ENCODE results near the gene SMYD1. TPM values are rescaled to one million over a fixed set of nuclear protein-coding genes. Genes with fewer than 3 reads are reported as not detected.

Gene SMYD1
- total RNA-seq, 4 donors from 2014 or later = 4.2 to 26.1 (median 14.9) TPM

- H3K27me3 ChIP-seq = peaks cover 0 to 6% (median 0%) of the 10 kb centered on the region in 4 donors
- no peaks in the 10 kb centered on the region for H3K4me1 ChIP-seq
- 73% methylated on average over 4 of the region's 4 CpGs for WGBS
- intact Hi-C loops (cut with DNase I) = no loop called here
- H3K9me3 ChIP-seq = peaks cover 0 to 3% (median 1%) of the 10 kb centered on the region in 4 donors
- no peak overlapping the region for H3K27ac ChIP-seq (replicated peaks in 1 of 4)
- DNase-seq (ENCODE audit: extremely low spot score) = no peak
- no peak overlapping the region for H3K4me3 ChIP-seq
- TF ChIP-seq EP300 (IDR thresholded peaks at IDR 0.05) (no peak), POLR2A (IDR thresholded peaks at IDR 0.05; ENCODE audit: low read depth) (no peak), POLR2AphosphoS5 (IDR thresholded peaks at IDR 0.05) (no peak), CTCF (IDR thresholded peaks at IDR 0.05) (no peak)
- no peaks in the 10 kb centered on the region for H3K36me3 ChIP-seq
Observed at GRCh38 chr2:88136817-88137216, 69.2 kb downstream of the SMYD1 start.

GRCh38 chr2:88137833-88138232 lies 70.2 kb downstream of the SMYD1 start:
- TF ChIP-seq CTCF (IDR thresholded peaks at IDR 0.05) = no peak
- no peak for TF ChIP-seq POLR2A (IDR thresholded peaks at IDR 0.05; ENCODE audit: low read depth)
- no peak for TF ChIP-seq EP300 (IDR thresholded peaks at IDR 0.05)
- TF ChIP-seq POLR2AphosphoS5 (IDR thresholded peaks at IDR 0.05) = no peak
- no peaks in the 10 kb centered on the region for H3K36me3 ChIP-seq
- 93% methylated on average over 4 of the region's 4 CpGs for WGBS

GRCh38 chr2:88139203-88139702 lies 71.6 kb downstream of the SMYD1 start:
- H3K27me3 ChIP-seq = peaks cover 0 to 6% (median 0%) of the 10 kb centered on the region in 4 donors
- TF ChIP-seq POLR2AphosphoS5 (IDR thresholded peaks at IDR 0.05) = no peak
- WGBS = 55% methylated on average over 2 of the region's 2 CpGs
- no peaks in the 10 kb centered on the region for H3K36me3 ChIP-seq
- H3K9me3 ChIP-seq = peaks cover 0 to 9% (median 6%) of the 10 kb centered on the region in 4 donors
- H3K4me1 ChIP-seq = no peaks in the 10 kb centered on the region
- H3K27ac ChIP-seq (replicated peaks in 1 of 4) = no peak overlapping the region
- intact Hi-C loops (cut with DNase I) = no loop called here
- no peak overlapping the region for H3K4me3 ChIP-seq
- DNase-seq (ENCODE audit: extremely low spot score) = no peak

More at GRCh38 chr2:88137833-88138232, 70.2 kb downstream of the SMYD1 start:
- no peaks in the 10 kb centered on the region for H3K4me1 ChIP-seq
- DNase-seq (ENCODE audit: extremely low spot score) = no peak
- peaks cover 0 to 9% (median 6%) of the 10 kb centered on the region in 4 donors for H3K9me3 ChIP-seq
- intact Hi-C loops (cut with DNase I) = no loop called here
- no peak overlapping the region for H3K27ac ChIP-seq (replicated peaks in 1 of 4)
- no peak overlapping the region for H3K4me3 ChIP-seq
- peaks cover 0 to 6% (median 0%) of the 10 kb centered on the region in 4 donors for H3K27me3 ChIP-seq

- no peak overlapping the region for H3K4me3 ChIP-seq
- no peak overlapping the region for H3K27ac ChIP-seq (replicated peaks in 1 of 4)
- TF ChIP-seq POLR2AphosphoS5 (IDR thresholded peaks at IDR 0.05) = no peak
- TF ChIP-seq EP300 (IDR thresholded peaks at IDR 0.05) = no peak
- no peak for TF ChIP-seq POLR2A (IDR thresholded peaks at IDR 0.05; ENCODE audit: low read depth)
- H3K9me3 ChIP-seq = peaks cover 0 to 9% (median 6%) of the 10 kb centered on the region in 4 donors
- H3K4me1 ChIP-seq = no peaks in the 10 kb centered on the region
- 84% methylated on average over 6 of the region's 6 CpGs for WGBS
- no peaks in the 10 kb centered on the region for H3K36me3 ChIP-seq
- DNase-seq (ENCODE audit: extremely low spot score) = no peak
- H3K27me3 ChIP-seq = peaks cover 0 to 6% (median 0%) of the 10 kb centered on the region in 4 donors
- intact Hi-C loops (cut with DNase I) = no loop called here
Observed at GRCh38 chr2:88139804-88140203, 72.2 kb downstream of the SMYD1 start.

GRCh38 chr2:88141952-88142351 lies 74.3 kb downstream of the SMYD1 start:
- H3K4me3 ChIP-seq = no peak overlapping the region
- peaks cover 0 to 9% (median 6%) of the 10 kb centered on the region in 4 donors for H3K9me3 ChIP-seq
- intact Hi-C loops (cut with DNase I) = no loop called here
- no peak overlapping the region for H3K27ac ChIP-seq (replicated peaks in 1 of 4)
- no peaks in the 10 kb centered on the region for H3K4me1 ChIP-seq
- TF ChIP-seq POLR2AphosphoS5 (IDR thresholded peaks at IDR 0.05) = no peak
- TF ChIP-seq EP300 (IDR thresholded peaks at IDR 0.05) = no peak
- TF ChIP-seq POLR2A (IDR thresholded peaks at IDR 0.05; ENCODE audit: low read depth) = no peak
- no peak for TF ChIP-seq CTCF (IDR thresholded peaks at IDR 0.05)
- WGBS = 96% methylated on average over 2 of the region's 2 CpGs
- no peaks in the 10 kb centered on the region for H3K36me3 ChIP-seq
- DNase-seq (ENCODE audit: extremely low spot score) = no peak
- no peaks in the 10 kb centered on the region for H3K27me3 ChIP-seq

- TF ChIP-seq POLR2AphosphoS5 (IDR thresholded peaks at IDR 0.05) (no peak), CTCF (IDR thresholded peaks at IDR 0.05) (no peak), EP300 (IDR thresholded peaks at IDR 0.05) (no peak), POLR2A (IDR thresholded peaks at IDR 0.05; ENCODE audit: low read depth) (no peak)
- no peaks in the 10 kb centered on the region for H3K36me3 ChIP-seq
- H3K27me3 ChIP-seq = no peaks in the 10 kb centered on the region
- no peaks in the 10 kb centered on the region for H3K4me1 ChIP-seq
- no peak for DNase-seq (ENCODE audit: extremely low spot score)
- H3K9me3 ChIP-seq = peaks cover 0 to 19% (median 16%) of the 10 kb centered on the region in 4 donors
- WGBS = 69% methylated on average over 1 of the region's 1 CpG
- no peak overlapping the region for H3K4me3 ChIP-seq
- intact Hi-C loops (cut with DNase I) = no loop called here
- no peak overlapping the region for H3K27ac ChIP-seq (replicated peaks in 1 of 4)
Observed at GRCh38 chr2:88144271-88144670, 76.6 kb downstream of the SMYD1 start.

Measured in esophagus muscularis mucosa (tissue), 4 donors.